Bronchial epithelial cell (primary cell): Measurements from ENCODE around the gene HPS5. TPM values are rescaled to one million over a fixed set of nuclear protein-coding genes. Genes with fewer than 3 reads are reported as not detected.

Source experiments
- DNase-seq: peaks from one replicate; pipeline ENCODE4 v3.0.0-alpha.2; 2010; ENCODE audit warnings: low read depth
- FAIRE-seq: peaks from 2 replicates; lab custom pipeline; 2011; peaks lifted over from hg19 to GRCh38; lab: Jason Lieb, UNC
- H3K27me3 ChIP-seq: 2 replicates; pipeline ENCODE4 v1.5.1; 2011; ENCODE audit warnings: low read length; ENCODE audit not compliant: control insufficient read depth, insufficient read depth
- H3K36me3 ChIP-seq: 2 replicates; pipeline ENCODE4 v1.5.1; 2011; ENCODE audit warnings: low read length; ENCODE audit not compliant: control insufficient read depth, insufficient read depth
- H3K4me3 ChIP-seq: 2 replicates; pipeline ENCODE4 v1.5.1; 2011; ENCODE audit warnings: mild to moderate bottlenecking, low read depth, low read length, control low read depth
- CTCF ChIP-seq: IDR thresholded peaks from 2 replicates; pipeline ENCODE4 v1.5.1; 2011; ENCODE audit warnings: mild to moderate bottlenecking, moderate library complexity, low read length, control low read depth, inconsistent platforms; ENCODE audit not compliant: insufficient read depth, severe bottlenecking
- total RNA-seq: library from RNA; depleted of rRNA; stranded (reverse); fragments of >200 nt; gene quantifications from 2 replicates; pipeline ENCODE4 v1.2.1, GENCODE V29; 2014

Gene HPS5
- total RNA-seq, 1 donor from 2014 or later: 39.0 TPM

GRCh38 chr11:18317551-18317950 lies 4.4 kb downstream of the HPS5 start:
- DNase-seq (no peak), FAIRE-seq (no peak)
- no peaks in the 10 kb centered on the region for H3K36me3 ChIP-seq
- no peaks in the 10 kb centered on the region for H3K27me3 ChIP-seq
- no peak overlapping the region for H3K4me3 ChIP-seq
- TF ChIP-seq CTCF: no peak

DNA sequence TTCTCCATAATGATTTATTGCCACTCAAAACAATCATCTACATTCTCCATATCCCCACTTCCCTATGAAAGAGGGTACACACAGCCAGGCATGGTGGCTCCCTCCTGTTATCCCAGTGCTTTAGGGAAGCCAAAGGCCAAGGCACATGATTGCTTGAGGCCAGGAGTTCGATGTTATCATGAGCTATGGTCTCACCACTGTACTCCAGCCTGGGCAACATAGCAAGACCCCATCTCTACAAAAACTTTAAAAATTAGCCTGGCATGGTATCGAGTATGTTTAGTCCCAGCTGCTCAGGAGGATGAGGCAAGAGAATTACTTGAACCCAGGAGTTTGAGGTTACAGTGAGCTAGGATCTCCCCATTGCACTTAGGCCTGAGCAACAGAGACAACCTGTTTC lies 6.0 kb downstream of the HPS5 start:
- no peak for TF ChIP-seq CTCF
- DNase-seq (no peak), FAIRE-seq (no peak)
- Histone ChIP-seq H3K27me3 (no peaks in the 10 kb centered on the region), H3K36me3 (no peaks in the 10 kb centered on the region), H3K4me3 (no peak overlapping the region)

GRCh38 chr11:18314784-18315523 lies 7.0 kb downstream of the HPS5 start:
- no peak for FAIRE-seq
- Histone ChIP-seq H3K27me3 (no peaks in the 10 kb centered on the region), H3K4me3 (no peak overlapping the region), H3K36me3 (no peaks in the 10 kb centered on the region)
- DNase-seq: no peak
- no peak for TF ChIP-seq CTCF

DNA sequence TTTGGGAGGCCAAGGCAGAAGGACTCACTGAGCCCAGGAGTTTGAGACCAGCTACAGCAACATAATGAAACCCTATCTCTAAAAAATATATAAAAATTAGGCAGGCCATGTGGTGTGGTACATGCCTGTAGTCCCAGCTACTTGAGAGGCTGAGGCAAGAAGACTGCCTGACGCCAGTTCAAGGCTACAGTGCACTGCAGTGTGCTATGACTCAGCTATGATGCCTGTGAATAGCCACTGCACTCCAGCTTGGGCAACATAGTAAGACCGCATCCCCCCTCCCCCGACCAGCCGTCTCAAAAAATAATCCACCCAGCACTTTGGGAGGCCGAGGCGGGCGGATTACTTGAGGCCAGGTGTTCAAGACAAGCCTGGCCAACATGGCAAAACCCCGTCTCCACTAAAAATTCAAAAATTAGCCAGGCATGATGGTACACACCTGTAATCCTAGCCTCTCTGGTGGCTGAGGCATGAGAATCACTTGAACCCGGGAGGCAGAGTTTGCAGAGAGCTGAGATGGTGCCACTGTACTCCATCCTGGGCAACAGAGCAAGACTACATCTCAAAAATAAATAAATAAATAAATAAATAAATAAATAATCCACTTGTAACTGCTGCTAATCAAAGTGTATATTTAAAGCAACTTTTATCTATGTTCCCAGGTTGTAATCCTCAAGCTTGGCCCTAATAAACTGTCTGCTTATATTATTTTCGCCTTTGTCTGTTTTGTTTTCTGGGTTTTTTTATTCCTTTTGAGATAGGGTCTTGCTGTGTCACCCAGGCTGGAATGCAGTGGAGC lies 7.8 kb downstream of the HPS5 start:
- Histone ChIP-seq H3K36me3 (peaks cover 3% of the 10 kb centered on the region), H3K27me3 (no peaks in the 10 kb centered on the region), H3K4me3 (no peak overlapping the region)
- FAIRE-seq (no peak), DNase-seq (peak; percentile 63)
- TF ChIP-seq CTCF: no peak

DNA sequence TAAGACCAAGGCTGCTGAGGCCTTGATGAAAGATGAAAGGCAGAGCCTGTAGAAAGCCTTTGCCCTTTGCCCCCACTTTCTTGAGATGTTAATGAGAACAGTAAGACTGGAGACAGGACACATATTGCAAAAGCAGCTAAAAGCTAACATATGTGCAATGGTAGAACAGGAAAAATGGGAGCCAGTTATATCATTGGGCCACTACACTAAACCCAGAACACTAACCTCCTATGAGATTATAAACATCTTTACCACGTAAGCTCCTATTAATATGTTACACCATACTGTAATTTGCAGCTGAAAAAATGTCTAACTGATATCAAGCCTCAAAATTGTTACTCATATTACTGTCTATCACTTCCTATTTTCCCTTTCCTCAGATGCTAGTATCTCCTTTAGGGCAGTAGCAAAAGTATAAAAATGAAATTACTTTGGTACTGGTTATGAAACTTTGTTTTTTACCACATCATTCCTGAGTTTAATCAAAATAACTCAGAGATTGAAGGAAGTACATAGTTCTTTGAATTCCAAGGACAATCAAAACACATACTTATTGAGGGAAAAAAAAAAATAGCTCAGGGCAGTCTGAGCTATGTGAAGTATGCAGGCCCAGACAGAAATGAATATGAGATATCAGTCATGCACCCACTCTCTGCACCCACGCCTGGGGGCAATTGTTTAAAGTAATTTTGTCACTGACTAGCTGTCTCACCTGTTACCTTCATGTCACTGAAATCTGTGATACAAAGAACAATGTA lies 9.1 kb downstream of the HPS5 start:
- FAIRE-seq: no peak
- Histone ChIP-seq H3K4me3 (no peak overlapping the region), H3K36me3 (peaks cover 3% of the 10 kb centered on the region)

More for the DNA sequence above, 9.1 kb downstream of the HPS5 start:
- TF ChIP-seq CTCF: no peak
- peak; percentile 82 for DNase-seq
- no peaks in the 10 kb centered on the region for H3K27me3 ChIP-seq
